H54 (cell line): Measurements from ENCODE around the gene DCTN2.
"Not testable (repeated sequence)": the region's sequence is repeated elsewhere in the genome, so short reads cannot be mapped to it uniquely, and the experiment has no call there.

ENCODE experiments used
- DNase-seq: peaks from one replicate; pipeline ENCODE4 v3.0.0; 2011; ENCODE audit warnings: low spot score, mixed read lengths; ENCODE audit not compliant: insufficient read length
- FAIRE-seq: peaks from 3 replicates; lab custom pipeline; 2011; peaks lifted over from hg19 to GRCh38; lab: Jason Lieb, UNC
- POLR2A ChIP-seq: IDR thresholded peaks from 2 replicates; pipeline ENCODE4 v1.6.1; 2011; ENCODE audit warnings: low read depth, mild to moderate bottlenecking, low read length

DCTN2 gene

DNA sequence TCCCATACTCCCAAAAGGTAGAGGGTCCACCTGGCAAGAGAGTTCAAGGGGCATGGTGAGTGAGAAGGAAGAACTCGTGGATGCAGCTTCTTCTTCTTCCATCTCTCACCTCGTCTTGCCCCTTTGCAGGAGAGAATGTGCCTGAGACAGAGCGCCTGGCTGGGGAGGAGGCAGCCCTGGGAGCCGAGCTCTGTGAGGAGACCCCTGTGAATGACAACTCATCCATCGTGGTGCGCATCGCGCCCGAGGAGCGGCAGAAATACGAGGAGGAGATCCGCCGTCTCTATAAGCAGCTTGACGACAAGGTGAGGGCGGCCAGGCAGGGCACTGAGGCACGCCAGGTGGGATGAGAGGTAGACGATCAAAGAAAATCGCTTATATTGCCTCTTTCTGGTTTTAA lies 22.9 kb upstream of the DCTN2 start:
- TF ChIP-seq POLR2A, result no peak
- FAIRE-seq (no peak), DNase-seq (no peak)

DNA sequence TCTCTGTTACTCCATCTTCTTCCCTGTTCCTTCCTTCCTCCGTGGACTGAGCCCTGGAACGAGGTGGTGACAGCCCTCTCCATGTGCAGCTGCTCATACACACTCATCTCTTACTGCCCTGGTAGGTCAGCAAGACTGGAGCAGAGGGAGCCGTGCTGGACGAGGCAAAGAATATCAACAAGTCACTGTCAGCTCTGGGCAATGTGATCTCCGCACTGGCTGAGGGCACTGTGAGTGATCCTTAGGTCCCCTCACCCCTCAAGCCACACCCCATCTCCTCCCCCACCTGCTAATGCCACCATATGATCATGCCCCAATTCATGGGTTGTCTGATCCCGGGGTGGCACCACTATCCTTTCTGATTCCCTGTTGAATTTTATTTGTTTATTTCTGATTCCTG lies 21.8 kb upstream of the DCTN2 start:
- no peak for TF ChIP-seq POLR2A
- DNase-seq, result no peak
- no peak for FAIRE-seq

DNA sequence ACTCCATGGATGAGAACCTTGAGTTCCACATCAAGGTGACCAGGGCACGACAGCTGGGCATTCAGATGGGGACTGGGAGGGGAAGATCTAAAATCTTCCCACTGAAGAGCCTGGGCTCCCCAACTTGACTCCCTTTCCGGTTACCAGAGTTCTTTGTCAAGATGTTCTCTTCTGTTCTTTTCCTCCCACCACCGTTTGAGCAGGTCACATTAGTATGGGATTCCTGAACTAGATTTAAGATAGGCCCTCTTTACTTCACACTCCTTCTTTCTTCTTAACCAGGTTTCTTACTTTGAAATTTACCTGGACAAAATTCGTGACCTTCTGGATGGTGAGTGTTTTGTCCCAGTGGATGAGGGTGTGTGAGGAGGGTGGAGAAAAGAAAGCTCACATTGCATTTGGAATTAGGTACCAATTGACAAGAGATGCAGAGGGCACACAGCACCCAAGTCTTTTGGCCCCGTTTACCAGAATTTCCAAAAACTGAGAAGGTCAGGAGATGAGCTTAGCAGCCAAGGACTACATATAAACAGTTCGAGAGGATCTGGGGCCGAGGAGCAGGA lies 17.3 kb upstream of the DCTN2 start:
- no peak for FAIRE-seq
- DNase-seq, result no peak
- no peak for TF ChIP-seq POLR2A

DNA sequence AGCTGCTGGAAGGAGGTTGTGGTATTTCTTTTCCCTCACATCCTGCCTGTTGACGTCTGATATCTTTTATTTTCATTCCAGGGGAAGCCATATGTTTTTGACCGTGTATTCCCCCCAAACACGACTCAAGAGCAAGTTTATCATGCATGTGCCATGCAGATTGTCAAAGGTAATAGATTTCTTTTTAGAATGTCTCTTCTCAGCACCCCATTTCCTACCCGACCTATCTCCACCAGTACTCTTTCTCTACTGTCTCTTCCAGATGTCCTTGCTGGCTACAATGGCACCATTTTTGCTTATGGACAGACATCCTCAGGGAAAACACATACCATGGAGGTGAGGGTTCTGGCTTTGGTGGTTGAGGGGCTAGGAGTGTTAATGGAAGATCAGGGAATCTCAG lies 16.4 kb upstream of the DCTN2 start:
- FAIRE-seq, result no peak
- DNase-seq, result no peak
- no peak for TF ChIP-seq POLR2A

- not testable (repeated sequence) for FAIRE-seq, DNase-seq
These were observed 14.1 kb upstream of the DCTN2 start for GRCh38 chr12:57561117-57561516.

- DNase-seq, result no peak
- FAIRE-seq, result no peak
- no peak for TF ChIP-seq POLR2A
These were observed 13.5 kb upstream of the DCTN2 start for GRCh38 chr12:57560516-57560915.

GRCh38 chr12:57558864-57559263 lies 11.9 kb upstream of the DCTN2 start:
- TF ChIP-seq POLR2A, result no peak
- no peak for DNase-seq
- FAIRE-seq, result no peak

- no peak for FAIRE-seq
- no peak for TF ChIP-seq POLR2A
- DNase-seq, result no peak
These were observed 7.9 kb upstream of the DCTN2 start for GRCh38 chr12:57554897-57555296.

GRCh38 chr12:57554453-57554852 lies 7.5 kb upstream of the DCTN2 start:
- no peak for TF ChIP-seq POLR2A
- FAIRE-seq (no peak), DNase-seq (no peak)

DNA sequence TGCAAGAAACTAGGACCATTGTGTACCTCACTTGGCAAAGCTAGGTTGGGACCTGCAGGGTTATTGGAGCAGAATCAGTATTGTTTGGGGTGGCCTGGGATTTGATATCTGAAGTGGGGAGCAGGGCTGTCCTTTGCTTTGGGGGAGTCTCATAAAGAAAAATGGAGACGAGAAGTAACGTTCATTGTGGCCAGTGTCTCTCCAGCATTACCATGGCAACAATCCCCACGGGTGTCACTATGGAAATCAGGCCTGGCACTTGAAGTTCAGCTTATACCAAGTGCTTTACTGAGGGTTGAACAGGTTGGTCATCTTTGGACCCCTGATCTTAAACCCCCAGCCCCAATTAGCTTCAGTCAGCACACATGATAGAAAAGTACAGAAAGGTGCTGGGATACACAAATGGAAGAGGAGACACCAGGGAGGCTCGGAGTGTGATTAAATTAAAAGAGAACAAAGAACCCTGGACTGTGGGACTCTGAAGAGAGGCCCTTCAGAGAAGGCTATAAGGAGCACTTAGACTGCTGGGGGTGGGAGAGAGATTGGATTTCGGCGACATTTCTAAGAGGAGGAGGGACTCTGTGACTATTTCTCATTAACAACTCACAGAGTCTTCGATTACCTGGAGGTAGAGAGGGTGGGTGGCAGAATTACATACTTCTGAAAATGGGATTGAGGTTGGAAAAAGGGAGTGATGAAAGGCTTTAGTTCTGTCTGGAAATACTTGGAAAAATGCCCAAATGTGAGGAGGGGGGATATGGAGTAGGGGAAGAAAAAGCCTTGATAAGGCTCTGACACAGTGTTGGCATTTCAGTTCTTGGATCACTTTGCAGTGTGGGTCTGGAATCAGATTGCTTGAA lies 6.6 kb upstream of the DCTN2 start:
- DNase-seq, result no peak
- no peak for FAIRE-seq
- TF ChIP-seq POLR2A, result no peak

GRCh38 chr12:57552835-57553313 lies 5.9 kb upstream of the DCTN2 start:
- DNase-seq, result no peak
- FAIRE-seq, result no peak
- TF ChIP-seq POLR2A, result no peak

DNA sequence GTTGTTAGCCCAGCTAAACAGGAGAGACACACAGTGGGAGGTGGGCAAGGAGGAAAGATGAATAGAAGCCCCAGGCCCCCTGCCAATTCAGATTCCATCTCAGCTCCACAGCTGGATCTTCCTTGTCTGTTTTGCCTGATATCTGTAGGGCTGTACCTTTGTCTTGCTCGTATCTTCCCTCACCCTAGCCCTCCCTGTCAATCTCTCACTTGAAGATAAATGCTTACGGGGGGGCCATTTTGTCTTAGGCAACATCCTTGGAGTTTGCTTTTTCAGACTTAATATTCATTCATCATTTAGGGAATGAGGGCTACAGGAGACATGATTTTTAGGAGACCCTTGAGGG lies 5.3 kb upstream of the DCTN2 start:
- TF ChIP-seq POLR2A, result no peak
- DNase-seq (no peak), FAIRE-seq (no peak)

DNA sequence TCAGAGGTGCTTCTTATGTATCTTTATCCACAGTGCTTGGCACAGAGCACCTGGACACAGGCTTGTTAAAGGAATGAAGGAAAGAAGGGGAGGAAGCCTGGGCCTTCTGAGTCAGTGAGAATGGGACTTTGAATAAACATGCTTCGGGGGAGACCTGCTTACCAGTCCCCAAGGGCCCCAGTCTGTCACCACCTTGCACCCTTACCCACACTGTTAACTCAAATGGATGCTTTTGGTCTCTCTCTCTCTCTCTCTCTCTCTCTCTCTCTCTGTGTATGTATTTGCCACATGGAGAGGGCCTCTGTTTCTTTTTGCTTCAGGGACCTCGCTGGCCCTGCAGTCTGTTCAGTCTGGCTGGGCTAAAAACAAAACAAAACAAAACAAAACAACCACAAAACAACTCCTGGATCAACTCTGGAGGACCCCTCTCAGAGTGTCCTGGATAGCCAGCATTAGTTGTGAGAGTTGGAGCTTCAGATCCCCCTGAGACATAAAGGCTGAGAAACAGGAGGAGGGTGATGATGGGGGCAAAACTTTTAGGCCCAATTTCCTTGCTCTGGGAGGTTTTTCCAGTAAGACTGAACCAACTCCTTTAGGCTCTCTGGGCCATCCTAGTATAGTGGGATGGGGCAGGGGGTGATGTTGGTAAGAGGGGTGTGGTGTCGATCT lies 4.8 kb upstream of the DCTN2 start:
- FAIRE-seq (no peak), DNase-seq (no peak)
- TF ChIP-seq POLR2A, result no peak

DNA sequence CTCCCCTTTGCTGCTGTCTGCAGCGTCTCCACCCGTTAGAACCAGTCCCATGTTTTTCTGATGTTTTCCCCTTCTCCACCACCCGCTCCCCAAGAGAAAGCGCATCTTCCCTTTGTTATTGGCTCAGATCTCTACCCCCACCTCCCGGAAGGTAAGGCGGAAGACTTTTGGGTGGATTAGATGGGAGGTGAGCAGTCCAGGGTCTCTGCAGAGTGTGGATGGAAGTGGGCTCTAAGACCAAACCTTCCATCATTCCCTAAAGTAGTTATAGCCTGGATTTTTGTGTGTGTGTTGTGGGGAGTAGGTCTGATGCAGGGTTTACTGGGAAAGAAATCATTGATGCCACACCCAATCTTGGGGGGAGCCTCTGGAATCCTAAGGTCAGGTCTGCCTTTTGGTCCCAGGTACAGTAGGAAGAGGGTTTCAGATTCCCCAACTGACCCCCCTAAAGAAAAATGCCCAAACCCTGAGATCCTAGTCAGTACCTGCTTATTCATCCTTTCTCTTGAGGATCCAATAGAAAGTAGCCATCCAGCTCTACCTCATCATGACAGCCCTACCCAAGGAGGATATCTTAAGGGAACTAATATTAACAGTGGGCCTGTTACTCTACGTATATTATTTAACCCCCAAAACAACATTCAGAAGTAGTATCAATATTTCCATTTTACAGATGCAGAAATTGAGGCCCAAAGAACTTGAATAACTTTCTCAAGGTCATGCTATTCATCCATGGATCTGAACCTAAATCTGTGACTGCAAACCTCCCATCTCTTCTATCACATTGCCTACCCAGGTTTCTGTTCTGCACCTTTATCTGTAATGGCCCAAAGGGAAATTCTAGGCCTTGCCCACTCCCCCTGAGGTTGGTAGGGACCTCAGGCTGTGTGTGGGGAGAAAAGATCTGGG lies 3.9 kb upstream of the DCTN2 start:
- TF ChIP-seq POLR2A, result no peak
- DNase-seq (no peak), FAIRE-seq (no peak)
